ENCODE results near the gene PLEKHG5. TPM values are rescaled to one million over a fixed set of nuclear protein-coding genes. Genes with fewer than 3 reads are reported as not detected.
A peak's percentile ranks its signal among the peaks of the same experiment; 100 is the strongest.

PLEKHG5 gene
- total RNA-seq, 1 donor from 2014 or later: 17.2 TPM

DNA sequence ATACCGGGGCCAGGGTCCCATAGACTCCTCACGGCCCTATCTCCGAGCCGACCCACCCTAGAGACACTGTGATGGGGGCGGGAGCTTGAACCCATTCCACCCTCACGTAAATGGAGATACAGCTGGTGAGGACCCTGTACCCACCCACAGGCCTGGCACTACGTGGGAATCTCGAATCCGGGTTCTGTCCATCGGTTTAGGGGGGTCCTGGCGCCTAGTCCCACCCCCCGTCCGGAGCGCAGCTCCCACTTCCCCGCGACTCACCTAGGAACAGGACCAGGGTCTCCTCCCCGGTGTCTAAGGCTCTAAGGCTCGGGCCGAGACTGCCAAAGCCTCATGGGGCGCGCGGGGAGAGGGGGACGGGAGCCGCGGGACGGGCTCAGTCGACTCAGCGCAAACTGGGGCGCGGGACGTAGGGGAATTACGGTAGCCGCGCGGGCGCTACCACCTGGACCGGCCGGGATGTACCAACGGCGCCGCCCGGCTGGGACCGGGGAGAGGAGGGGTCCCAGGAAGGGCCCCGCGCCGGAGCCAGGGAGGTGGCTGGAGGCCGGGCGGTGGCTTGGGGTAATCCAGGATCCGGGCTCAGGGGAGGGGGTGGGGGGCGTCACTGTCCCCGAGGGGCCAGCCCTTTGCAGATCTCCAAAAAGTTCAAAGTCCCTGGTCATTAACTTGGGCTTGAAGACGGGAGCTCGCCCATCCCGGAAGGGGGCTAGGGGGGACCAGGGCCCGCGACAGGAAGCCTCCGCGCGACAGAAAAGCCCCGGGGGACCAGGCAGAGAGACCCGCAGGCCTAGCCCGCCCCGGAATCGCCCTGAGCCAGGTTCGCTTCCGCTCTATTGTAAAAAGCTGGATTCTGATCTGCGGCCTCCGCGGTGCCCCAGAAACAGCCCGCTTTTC lies 1.0 kb downstream of the PLEKHG5 start:
- H3K27me3 ChIP-seq: no peaks in the 10 kb centered on the region
- intact Hi-C loops (cut with DNase I): no loop called here
- peaks cover 52% of the 10 kb centered on the region for H3K4me1 ChIP-seq
- H3K9me3 ChIP-seq: no peaks in the 10 kb centered on the region
- peak overlapping the region; percentile 90 for H3K27ac ChIP-seq
- TF ChIP-seq POLR2AphosphoS5 (IDR thresholded peaks at IDR 0.05; ENCODE audit: insufficient read depth in 1 of 2, low read depth in 1 of 2): peak in 1 of 2 donors; percentile 42
- TF ChIP-seq POLR2A (IDR thresholded peaks at IDR 0.05): no peak
- H3K4me3 ChIP-seq: peak overlapping the region; percentile 52 to 58
- H3K36me3 ChIP-seq: no peaks in the 10 kb centered on the region
- DNase-seq (ENCODE audit: extremely low spot score in 2 of 2): no peak

DNA sequence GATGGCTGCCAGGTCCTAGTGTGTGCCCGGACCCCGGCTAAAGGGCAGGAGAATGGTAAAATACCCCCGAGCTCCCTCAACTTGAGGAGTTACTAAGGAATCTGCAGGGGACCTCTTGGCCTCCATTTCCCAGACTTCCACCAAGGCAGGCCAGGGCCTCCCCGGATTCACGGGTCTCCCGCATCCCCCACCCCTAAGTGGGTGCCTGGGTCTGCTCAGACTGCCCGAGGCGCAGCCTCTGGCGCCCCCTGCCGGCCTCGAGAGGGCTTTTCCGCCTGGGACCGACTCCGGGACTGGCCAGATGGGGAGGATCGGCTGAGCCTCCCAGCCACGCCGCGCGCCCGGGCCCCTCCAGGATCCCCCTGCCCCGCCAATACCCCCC lies 1.7 kb downstream of the PLEKHG5 start:
- Histone ChIP-seq H3K36me3 (no peaks in the 10 kb centered on the region), H3K4me3 (peak overlapping the region; percentile 52 to 58), H3K4me1 (peaks cover 58% of the 10 kb centered on the region), H3K27ac (peak overlapping the region; percentile 90), H3K9me3 (no peaks in the 10 kb centered on the region), H3K27me3 (no peaks in the 10 kb centered on the region)
- DNase-seq (ENCODE audit: extremely low spot score in 2 of 2): no peak
- intact Hi-C loops (cut with DNase I): loop anchor here (10.0 kb wide), 1 partner anchor 155 kb away; no protein-coding TSS in a partner anchor
- TF ChIP-seq POLR2AphosphoS5 (IDR thresholded peaks at IDR 0.05; ENCODE audit: insufficient read depth in 1 of 2, low read depth in 1 of 2) (no peak), POLR2A (IDR thresholded peaks at IDR 0.05) (no peak)
- TF ChIP-seq, protein P1, sequence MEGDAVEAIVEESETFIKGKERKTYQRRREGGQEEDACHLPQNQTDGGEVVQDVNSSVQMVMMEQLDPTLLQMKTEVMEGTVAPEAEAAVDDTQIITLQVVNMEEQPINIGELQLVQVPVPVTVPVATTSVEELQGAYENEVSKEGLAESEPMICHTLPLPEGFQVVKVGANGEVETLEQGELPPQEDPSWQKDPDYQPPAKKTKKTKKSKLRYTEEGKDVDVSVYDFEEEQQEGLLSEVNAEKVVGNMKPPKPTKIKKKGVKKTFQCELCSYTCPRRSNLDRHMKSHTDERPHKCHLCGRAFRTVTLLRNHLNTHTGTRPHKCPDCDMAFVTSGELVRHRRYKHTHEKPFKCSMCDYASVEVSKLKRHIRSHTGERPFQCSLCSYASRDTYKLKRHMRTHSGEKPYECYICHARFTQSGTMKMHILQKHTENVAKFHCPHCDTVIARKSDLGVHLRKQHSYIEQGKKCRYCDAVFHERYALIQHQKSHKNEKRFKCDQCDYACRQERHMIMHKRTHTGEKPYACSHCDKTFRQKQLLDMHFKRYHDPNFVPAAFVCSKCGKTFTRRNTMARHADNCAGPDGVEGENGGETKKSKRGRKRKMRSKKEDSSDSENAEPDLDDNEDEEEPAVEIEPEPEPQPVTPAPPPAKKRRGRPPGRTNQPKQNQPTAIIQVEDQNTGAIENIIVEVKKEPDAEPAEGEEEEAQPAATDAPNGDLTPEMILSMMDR (IDR thresholded peaks at IDR 0.05): peak; percentile 60 to 67 (median 63)

DNA sequence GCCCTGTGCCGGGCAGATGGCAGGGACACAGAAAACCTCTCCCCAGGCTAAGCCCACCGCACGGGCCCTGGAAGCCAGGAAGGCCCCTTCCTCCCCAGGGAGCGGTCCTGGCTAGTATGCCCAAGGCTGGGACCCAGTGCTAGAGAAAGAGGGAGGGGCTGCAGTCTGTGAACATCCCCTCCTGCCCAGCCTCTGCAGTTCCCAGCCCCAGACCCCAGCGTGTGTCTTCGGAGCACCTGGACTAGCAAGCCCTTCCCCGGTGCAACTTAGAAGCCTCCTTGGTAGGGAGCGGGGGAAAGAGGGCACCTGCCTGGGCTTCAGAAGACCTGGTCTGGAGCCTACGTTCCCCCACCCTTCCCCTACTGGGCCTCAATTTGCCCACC lies 2.1 kb downstream of the PLEKHG5 start:
- Histone ChIP-seq H3K4me3 (peak overlapping the region in 1 of 2 donors; percentile 58), H3K9me3 (no peaks in the 10 kb centered on the region), H3K36me3 (no peaks in the 10 kb centered on the region), H3K4me1 (peaks cover 59% of the 10 kb centered on the region), H3K27me3 (no peaks in the 10 kb centered on the region), H3K27ac (peak overlapping the region; percentile 90)
- no peak for DNase-seq (ENCODE audit: extremely low spot score in 2 of 2)
- intact Hi-C loops (cut with DNase I): loop anchor here (10.0 kb wide), 1 partner anchor 155 kb away; no protein-coding TSS in a partner anchor
- TF ChIP-seq POLR2A (IDR thresholded peaks at IDR 0.05) (no peak), POLR2AphosphoS5 (IDR thresholded peaks at IDR 0.05; ENCODE audit: insufficient read depth in 1 of 2, low read depth in 1 of 2) (no peak)
- TF ChIP-seq, protein P1 (IDR thresholded peaks at IDR 0.05): no peak

DNA sequence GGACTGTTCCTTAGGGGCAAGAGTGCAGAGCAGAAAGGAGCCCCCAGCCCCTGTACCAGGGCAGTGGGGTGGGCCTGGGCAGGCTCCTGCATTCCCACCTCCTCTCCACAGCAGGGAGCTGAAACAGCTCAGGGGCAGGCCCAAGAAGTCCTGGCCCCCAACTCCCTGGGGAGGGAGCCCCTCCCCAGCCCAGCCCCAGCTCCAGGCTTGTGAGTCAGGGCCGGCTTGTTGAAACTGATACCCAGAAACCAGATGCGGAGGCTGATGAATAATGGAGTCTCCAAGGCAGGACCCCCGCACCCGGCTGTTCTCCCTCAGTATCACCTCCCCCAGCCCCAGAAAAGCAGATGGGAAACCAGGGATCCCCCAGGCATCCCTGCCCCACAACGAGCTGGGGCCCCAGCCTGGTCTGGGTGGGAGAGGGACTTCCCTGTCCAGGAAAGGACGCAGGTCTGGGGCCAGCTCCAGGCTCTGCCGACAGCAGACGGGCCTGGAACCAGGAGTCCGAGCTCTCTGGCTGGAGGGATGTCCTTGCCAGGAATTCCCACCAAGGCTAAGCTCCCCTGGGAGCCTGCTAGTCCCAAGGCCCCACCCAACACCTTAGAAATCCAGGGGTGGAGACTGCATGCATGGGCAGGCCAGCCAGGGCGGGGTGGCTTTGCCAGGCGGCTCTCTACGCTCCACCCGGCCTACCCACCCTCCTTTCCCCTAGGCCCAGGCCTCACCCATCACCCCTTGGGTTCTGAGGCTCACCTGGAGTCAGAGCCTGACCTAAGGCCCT lies 2.7 kb downstream of the PLEKHG5 start:
- Histone ChIP-seq H3K9me3 (no peaks in the 10 kb centered on the region), H3K27me3 (no peaks in the 10 kb centered on the region), H3K27ac (peak overlapping the region; percentile 90), H3K4me1 (peaks cover 59% of the 10 kb centered on the region), H3K36me3 (no peaks in the 10 kb centered on the region), H3K4me3 (no peak overlapping the region)
- TF ChIP-seq POLR2A (IDR thresholded peaks at IDR 0.05): no peak
- peak; percentile 7 to 24 for TF ChIP-seq POLR2AphosphoS5 (IDR thresholded peaks at IDR 0.05; ENCODE audit: insufficient read depth in 1 of 2, low read depth in 1 of 2)
- TF ChIP-seq, protein P1 (IDR thresholded peaks at IDR 0.05): no peak
- intact Hi-C loops (cut with DNase I): loop anchor here (10.0 kb wide), 1 partner anchor 156 kb away; no protein-coding TSS in a partner anchor
- DNase-seq (ENCODE audit: extremely low spot score in 2 of 2): no peak

DNA sequence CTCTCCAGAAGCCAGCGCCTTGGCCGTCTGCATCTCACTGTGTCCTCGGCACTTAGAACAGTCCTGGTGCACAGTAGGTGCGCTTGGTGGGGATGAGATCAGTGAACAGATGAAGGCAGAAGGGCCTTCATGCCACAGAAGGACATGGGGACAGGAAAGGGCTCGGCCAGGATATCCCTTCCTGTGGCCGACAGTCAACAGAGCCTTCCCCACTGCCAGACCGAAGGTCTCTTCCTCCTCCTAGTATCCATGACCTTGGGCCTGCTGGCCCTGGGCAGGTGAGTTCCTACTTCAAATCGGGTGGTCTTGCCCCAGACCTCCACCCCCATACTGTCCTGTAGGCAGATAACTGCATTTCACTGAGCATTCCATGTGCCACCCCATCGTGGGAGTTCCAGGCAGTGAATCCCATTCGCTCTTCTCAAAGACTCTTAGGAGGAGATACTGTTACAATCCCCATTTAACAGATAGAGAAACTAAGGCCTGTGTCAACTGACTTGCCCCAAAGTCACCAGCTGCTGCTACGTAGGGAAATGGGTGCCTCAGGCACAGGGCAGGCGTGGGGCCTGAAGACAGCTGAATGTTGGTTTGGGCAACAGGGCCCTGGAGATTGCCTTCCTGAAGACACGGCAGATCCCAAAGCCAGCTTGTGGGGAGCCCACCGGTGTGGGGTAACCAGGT lies 3.5 kb downstream of the PLEKHG5 start:
- DNase-seq (ENCODE audit: extremely low spot score in 2 of 2): no peak
- Histone ChIP-seq H3K4me1 (peaks cover 59% of the 10 kb centered on the region), H3K4me3 (no peak overlapping the region), H3K36me3 (no peaks in the 10 kb centered on the region), H3K27ac (peak overlapping the region; percentile 90), H3K9me3 (no peaks in the 10 kb centered on the region), H3K27me3 (no peaks in the 10 kb centered on the region)
- TF ChIP-seq, protein P1 (IDR thresholded peaks at IDR 0.05): no peak
- TF ChIP-seq POLR2AphosphoS5 (IDR thresholded peaks at IDR 0.05; ENCODE audit: insufficient read depth in 1 of 2, low read depth in 1 of 2) (no peak), POLR2A (IDR thresholded peaks at IDR 0.05) (no peak)
- intact Hi-C loops (cut with DNase I): loop anchor here (10.0 kb wide), 1 partner anchor 157 kb away; no protein-coding TSS in a partner anchor

Data from vagina (tissue), 2 donors.